ENCODE data around the gene S1PR5. TPM values are rescaled to one million over a fixed set of nuclear protein-coding genes. Genes with fewer than 3 reads are reported as not detected.

The S1PR5 gene
- total and polyA plus RNA-seq, 9 of the 15 experiments (the other 6 are each of a cell fraction or from before 2014, with no cell fraction given): 0.03 to 0.54 (median 0.35) TPM; not detected in 4

GRCh38 chr19:10516064-10516385 is 1.2 kb downstream of the S1PR5 start:
- H3K9ac ChIP-seq (ENCODE audit: insufficient read depth in 1 of 2, low read depth in 2 of 2, low read length in 2 of 2): no peak overlapping the region
- FAIRE-seq: no peak
- ChIA-PET POLR2A (interaction anchor here (0.9 to 1.0 kb wide), 2 partner anchors 18 to 129 kb away, joined by 3 to 5 read pairs; no protein-coding TSS in a partner anchor), CTCF (ENCODE audit: low intra/inter-chr PET ratio) (interaction anchor here (0.7 kb wide), 1 partner anchor 11 kb away, joined by 3 read pairs; no protein-coding TSS in a partner anchor)
- no peak overlapping the region for H3K4me2 ChIP-seq (ENCODE audit: insufficient read depth, low read length)
- H3K9me3 ChIP-seq (replicated peaks; ENCODE audit: control insufficient read depth, insufficient read depth, low read depth, low read length): no peaks in the 10 kb centered on the region
- no peak overlapping the region for H2AFZ ChIP-seq (ENCODE audit: low read depth, low read length)
- peaks cover 19 to 52% of the 10 kb centered on the region in 2 experiments; a peak in 4 of 5 replicates for H3K4me1 ChIP-seq (replicated peaks in 1 of 2; ENCODE audit: control insufficient read depth in 2 of 2, insufficient read depth in 2 of 2, low read length in 2 of 2)
- no TSS peak for BruUV-seq (replicated peaks)
- 56% methylated on average over 5 of the region's 5 CpGs for WGBS (ENCODE audit: insufficient coverage, low coverage, missing lambda C conversion rate)
- H3K27ac ChIP-seq (ENCODE audit: extremely low read depth, low read depth, low read length): no peak overlapping the region
- intact Hi-C loops (cut with micrococcal nuclease): no loop called here
- H3K9me1 ChIP-seq (ENCODE audit: control insufficient read depth, insufficient read depth, low read length): no peaks in the 10 kb centered on the region
- DNase-seq (ENCODE audit: extremely low read depth in 1 of 4, low spot score in 3 of 4): no peak
- H4K20me1 ChIP-seq (replicated peaks; ENCODE audit: control insufficient read depth, insufficient read depth, low read length): no peaks in the 10 kb centered on the region
- no peaks in the 10 kb centered on the region for H3K36me3 ChIP-seq (ENCODE audit: control insufficient read depth, insufficient read depth, low read length)
- ATAC-seq: no peak
- no peak for TF ChIP-seq BRD9 (IDR thresholded peaks at IDR 0.05; ENCODE audit: low read depth, partially characterized antibody)
- TF ChIP-seq GTF2A2 (tag; IDR thresholded peaks at IDR 0.05): no peak
- no peak for TF ChIP-seq ZNF830 (CRISPR knock-in tag; IDR thresholded peaks at IDR 0.05)
- no peaks in the 10 kb centered on the region for H3K79me2 ChIP-seq (ENCODE audit: control insufficient read depth, insufficient read depth, low read length)
- peaks cover 0 to 16% of the 10 kb centered on the region in 2 experiments; a peak in 4 of 5 replicates for H3K27me3 ChIP-seq (ENCODE audit: control insufficient read depth in 2 of 2, insufficient read depth in 2 of 2, low read length in 2 of 2)
- no peak overlapping the region for H3K4me3 ChIP-seq
- in situ Hi-C loops (cut with MboI): no loop called here

GRCh38 chr19:10514211-10515145 is 2.8 kb downstream of the S1PR5 start:
- in situ Hi-C loops (cut with MboI): no loop called here
- CTCF ChIA-PET (ENCODE audit: low intra/inter-chr PET ratio): interaction anchor here (0.5 to 0.6 kb wide), 2 partner anchors 17 to 45 kb away, joined by 3 to 5 read pairs; no protein-coding TSS in a partner anchor
- TF ChIP-seq KLF6 (CRISPR knock-in tag; IDR thresholded peaks at IDR 0.05; ENCODE audit: borderline replicate concordance) (no peak), ZNF324 (CRISPR knock-in tag; IDR thresholded peaks at IDR 0.05) (no peak), NRF1 (conservative IDR thresholded peaks at IDR 0.05 in 1 of 2, IDR thresholded peaks at IDR 0.05 in 1 of 2) (no peak), ZEB2 (IDR thresholded peaks at IDR 0.05) (no peak), ZNF311 (CRISPR knock-in tag; IDR thresholded peaks at IDR 0.05) (no peak), ZNF133 (CRISPR knock-in tag; IDR thresholded peaks at IDR 0.05) (no peak), ZKSCAN3 (CRISPR knock-in tag; IDR thresholded peaks at IDR 0.05) (no peak), TAF9B (IDR thresholded peaks at IDR 0.05; ENCODE audit: partially characterized antibody) (no peak), ZNF384 (IDR thresholded peaks at IDR 0.05; ENCODE audit: low read depth, low read length) (no peak), SP2 (IDR thresholded peaks at IDR 0.05; ENCODE audit: extremely low read depth, low read depth, low read length, poor library complexity, severe bottlenecking) (no peak), ARID3B (CRISPR knock-in tag; IDR thresholded peaks at IDR 0.05; ENCODE audit: borderline replicate concordance) (no peak), KDM2B (CRISPR knock-in tag; IDR thresholded peaks at IDR 0.05) (no peak)

More at GRCh38 chr19:10514211-10515145, 2.8 kb downstream of the S1PR5 start:
- Histone ChIP-seq H3K9ac (ENCODE audit: insufficient read depth in 1 of 2, low read depth in 2 of 2, low read length in 2 of 2) (no peak overlapping the region; a peak in 1 of 4 replicates), H3K36me3 (ENCODE audit: control insufficient read depth, insufficient read depth, low read length) (no peaks in the 10 kb centered on the region), H3K79me2 (ENCODE audit: control insufficient read depth, insufficient read depth, low read length) (no peaks in the 10 kb centered on the region), H3K4me2 (ENCODE audit: insufficient read depth, low read length) (no peak overlapping the region), H3K27me3 (ENCODE audit: control insufficient read depth in 2 of 2, insufficient read depth in 2 of 2, low read length in 2 of 2) (peaks cover 0 to 15% of the 10 kb centered on the region in 2 experiments; a peak in 4 of 5 replicates), H4K20me1 (replicated peaks; ENCODE audit: control insufficient read depth, insufficient read depth, low read length) (no peaks in the 10 kb centered on the region), H3K27ac (ENCODE audit: extremely low read depth, low read depth, low read length) (no peak overlapping the region), H3K9me3 (replicated peaks; ENCODE audit: control insufficient read depth, insufficient read depth, low read depth, low read length) (no peaks in the 10 kb centered on the region), H3K4me1 (replicated peaks in 1 of 2; ENCODE audit: control insufficient read depth in 2 of 2, insufficient read depth in 2 of 2, low read length in 2 of 2) (peaks cover 19 to 62% of the 10 kb centered on the region in 2 experiments; a peak in 4 of 5 replicates), H3K4me3 (no peak overlapping the region), H2AFZ (ENCODE audit: low read depth, low read length) (no peak overlapping the region), H3K9me1 (ENCODE audit: control insufficient read depth, insufficient read depth, low read length) (no peaks in the 10 kb centered on the region)
- no TSS peak for BruUV-seq (replicated peaks)
- POLR2A ChIA-PET: no interaction called here
- DNase-seq (ENCODE audit: extremely low read depth in 1 of 4, low spot score in 3 of 4): no peak
- no peak for FAIRE-seq
- 80% methylated on average over 56 of the region's 107 CpGs for WGBS (ENCODE audit: insufficient coverage, low coverage, missing lambda C conversion rate)
- ATAC-seq: no peak
- intact Hi-C loops (cut with micrococcal nuclease): no loop called here

All from K562 (cell line).